H1 (cell line): ENCODE data around the gene PPP3CB. TPM values are rescaled to one million over a fixed set of nuclear protein-coding genes. Genes with fewer than 3 reads are reported as not detected.

Source experiments
- CTCF ChIA-PET: fragments of 300-600 bp; sonication (Branson Sonifier 250); formaldehyde crosslinking; loops from one replicate; lab custom pipeline; 2021; ENCODE audit not compliant: partially characterized antibody; lab: Charles Lee
- POLR2A ChIA-PET: fragments of 300-600 bp; sonication (Branson Sonifier 250); formaldehyde crosslinking; loops from one replicate; lab custom pipeline; 2021; ENCODE audit warnings: inconsistent platforms; ENCODE audit not compliant: partially characterized antibody; lab: Charles Lee
- DNase-seq, 2 experiments: peaks; one replicate each; pipeline versions ENCODE4 v3.0.0 to v3.0.0-alpha.2; 2010 to 2022; ENCODE audit warnings: low spot score in 2 of 2, low read depth in 1 of 2, mixed read lengths in 1 of 2
- FAIRE-seq: peaks from 2 replicates; lab custom pipeline; 2011; peaks lifted over from hg19 to GRCh38; lab: Jason Lieb, UNC
- H2AFZ ChIP-seq: 2 replicates; pipeline ENCODE4 v1.8.1; 2012; ENCODE audit warnings: low read length, inconsistent platforms
- H2AK5ac ChIP-seq: 2 replicates; pipeline ENCODE4 v1.6.1; 2013; ENCODE audit warnings: low read depth, low read length
- H2BK120ac ChIP-seq: replicated peaks from 2 replicates; pipeline ENCODE3; 2013; ENCODE audit warnings: low read depth, low read length, inconsistent platforms
- H2BK12ac ChIP-seq: 2 replicates; pipeline ENCODE4 v1.6.1; 2013; ENCODE audit warnings: low read depth, low read length
- H2BK15ac ChIP-seq: 2 replicates; pipeline ENCODE4 v1.6.1; 2013; ENCODE audit warnings: low read length
- H2BK20ac ChIP-seq: 2 replicates; pipeline ENCODE4 v1.6.1; 2013; ENCODE audit warnings: low read length
- H2BK5ac ChIP-seq: 2 replicates; pipeline ENCODE4 v1.6.1; 2013; ENCODE audit warnings: low read depth, low read length
- H3K14ac ChIP-seq: 2 replicates; pipeline ENCODE4 v1.6.1; 2013; ENCODE audit warnings: inconsistent platforms; ENCODE audit not compliant: insufficient read length
- H3K18ac ChIP-seq: 2 replicates; pipeline ENCODE4 v1.6.1; 2013; ENCODE audit warnings: low read length; ENCODE audit errors: extremely low read depth
- H3K23ac ChIP-seq: 2 replicates; pipeline ENCODE4 v1.6.1; 2013; ENCODE audit warnings: inconsistent platforms; ENCODE audit not compliant: insufficient read length
- H3K23me2 ChIP-seq: 2 replicates; pipeline ENCODE4 v1.6.1; 2013; ENCODE audit warnings: low read depth, low read length
- H3K27ac ChIP-seq: 2 replicates; pipeline ENCODE4 v1.6.1; 2011; ENCODE audit warnings: low read depth, low read length, inconsistent platforms
- H3K27me3 ChIP-seq, 4 experiments: replicated peaks in 1 of 4; 1 replicate in 1 of 4; 2 replicates in 3 of 4; pipeline versions ENCODE4 v1.6.1 to v1.8.1; 2011 to 2013; ENCODE audit warnings: low read length in 3 of 4, mild to moderate bottlenecking in 3 of 4, inconsistent platforms in 2 of 4, mixed read lengths in 2 of 4, moderate library complexity in 1 of 4; ENCODE audit not compliant: control insufficient read depth in 3 of 4, insufficient read depth in 3 of 4; ENCODE audit errors: extremely low read depth in 1 of 4
- H3K36me3 ChIP-seq, 4 experiments: 2 replicates each; pipeline versions ENCODE4 v1.6.1 to v1.8.1; 2011 to 2013; ENCODE audit warnings: mild to moderate bottlenecking in 4 of 4, low read length in 3 of 4, moderate library complexity in 2 of 4, control low read depth in 1 of 4, inconsistent platforms in 1 of 4; ENCODE audit not compliant: insufficient read depth in 4 of 4, control insufficient read depth in 2 of 4
- H3K4ac ChIP-seq: replicated peaks from 2 replicates; pipeline ENCODE3; 2013; ENCODE audit warnings: low read length, low read depth, mixed read lengths, inconsistent platforms; ENCODE audit not compliant: insufficient read length
- H3K4me1 ChIP-seq, 4 experiments: replicated peaks in 1 of 4; 1 replicate in 1 of 4; 2 replicates in 3 of 4; pipeline versions ENCODE4 v1.6.1 to v1.8.1; 2011 to 2013; ENCODE audit warnings: low read length in 3 of 4, inconsistent platforms in 2 of 4, mixed read lengths in 1 of 4; ENCODE audit not compliant: insufficient read depth in 4 of 4, control insufficient read depth in 3 of 4
- H3K4me2 ChIP-seq, 2 experiments: 2 replicates each; pipeline versions ENCODE4 v1.6.1 to v1.8.1; 2011 to 2013; ENCODE audit warnings: low read depth in 2 of 2, low read length in 2 of 2, control low read depth in 1 of 2, inconsistent platforms in 1 of 2, mild to moderate bottlenecking in 1 of 2; ENCODE audit not compliant: insufficient read depth in 1 of 2
- H3K4me3 ChIP-seq, 4 experiments: fragments of 200-600, 300-600 bp in 1 of 4; sonication (generic), shearing (Covaris generic), sonication (Bioruptor Twin) in 1 of 4; 2 replicates each; pipeline versions ENCODE4 v1.5.1 to v1.8.1; 2011 to 2016; ENCODE audit warnings: low read length in 4 of 4, low read depth in 3 of 4, control low read depth in 2 of 4, inconsistent platforms in 2 of 4, mild to moderate bottlenecking in 2 of 4, mixed read lengths in 1 of 4, moderate library complexity in 1 of 4; ENCODE audit not compliant: insufficient read depth in 2 of 4; ENCODE audit errors: extremely low read depth in 1 of 4
- H3K56ac ChIP-seq: replicated peaks from 2 replicates; pipeline ENCODE3; 2013; ENCODE audit warnings: low read depth, mild to moderate bottlenecking, mixed read lengths, low read length, inconsistent platforms; ENCODE audit not compliant: insufficient read length
- H3K79me1 ChIP-seq: 2 replicates; pipeline ENCODE4 v1.6.1; 2013; ENCODE audit warnings: low read depth, low read length, control low read depth
- H3K79me2 ChIP-seq, 2 experiments: 2 replicates each; pipeline versions ENCODE4 v1.6.1 to v1.8.1; 2012 to 2013; ENCODE audit warnings: low read length in 2 of 2, mild to moderate bottlenecking in 2 of 2, inconsistent platforms in 1 of 2; ENCODE audit not compliant: insufficient read depth in 2 of 2, control insufficient read depth in 1 of 2
- H3K9ac ChIP-seq, 4 experiments: replicated peaks in 1 of 4; 1 replicate in 1 of 4; 2 replicates in 3 of 4; pipeline versions ENCODE4 v1.6.1 to v1.8.1; 2011 to 2013; ENCODE audit warnings: low read depth in 3 of 4, low read length in 3 of 4, control low read depth in 2 of 4, mild to moderate bottlenecking in 2 of 4, moderate library complexity in 2 of 4, inconsistent platforms in 1 of 4; ENCODE audit errors: extremely low read depth in 1 of 4
- H3K9me3 ChIP-seq, 2 experiments: 2 replicates each; pipeline versions ENCODE4 v1.6.1 to v1.8.1; 2012 to 2013; ENCODE audit warnings: mild to moderate bottlenecking in 2 of 2, moderate library complexity in 2 of 2, control low read depth in 1 of 2, inconsistent platforms in 1 of 2, low read depth in 1 of 2, low read length in 1 of 2, mixed read lengths in 1 of 2; ENCODE audit not compliant: insufficient read depth in 2 of 2
- H4K20me1 ChIP-seq, 2 experiments: replicated peaks in 1 of 2; 2 replicates each; pipeline versions ENCODE3 to v1.8.1; 2011 to 2013; ENCODE audit warnings: inconsistent platforms in 2 of 2, low read length in 2 of 2, mild to moderate bottlenecking in 1 of 2; ENCODE audit not compliant: insufficient read depth in 2 of 2, control insufficient read depth in 1 of 2
- H4K5ac ChIP-seq: 2 replicates; pipeline ENCODE4 v1.6.1; 2013; ENCODE audit warnings: low read length, low read depth, mixed read lengths, inconsistent platforms; ENCODE audit not compliant: insufficient read length
- H4K8ac ChIP-seq: 2 replicates; pipeline ENCODE4 v1.8.0; 2013; ENCODE audit warnings: mild to moderate bottlenecking, moderate library complexity, low read length, inconsistent platforms; ENCODE audit not compliant: insufficient read depth; ENCODE audit errors: extremely low read depth
- H4K91ac ChIP-seq: replicated peaks from 2 replicates; pipeline ENCODE3; 2013; ENCODE audit warnings: low read length, mixed read lengths, inconsistent platforms; ENCODE audit not compliant: insufficient read length
- BACH1 ChIP-seq: IDR thresholded peaks from 2 replicates; pipeline ENCODE4 v1.6.1; 2012; ENCODE audit warnings: low read length, improper control_type of control experiment
- BCL11A ChIP-seq, 2 experiments: IDR thresholded peaks; one replicate each; pipeline ENCODE4 v1.6.1; 2011; ENCODE audit warnings: low read depth in 2 of 2, low read length in 2 of 2, mild to moderate bottlenecking in 2 of 2
- CREB1 ChIP-seq: IDR thresholded peaks from 2 replicates; pipeline ENCODE4 v1.6.1; 2012; ENCODE audit warnings: inconsistent platforms
- EGR1 ChIP-seq: IDR thresholded peaks from 2 replicates; pipeline ENCODE4 v1.6.1; 2011; ENCODE audit warnings: low read depth, low read length, borderline replicate concordance
- GABPA ChIP-seq: IDR thresholded peaks from 2 replicates; pipeline ENCODE4 v1.6.1; 2011; ENCODE audit warnings: mild to moderate bottlenecking, low read length, moderate library complexity, borderline replicate concordance; ENCODE audit not compliant: insufficient read depth
- GTF2F1 ChIP-seq: IDR thresholded peaks from 2 replicates; pipeline ENCODE4 v1.6.1; 2012; ENCODE audit warnings: low read depth, low read length, improper control_type of control experiment, borderline replicate concordance
- POLR2A ChIP-seq, 2 experiments: IDR thresholded peaks; 1 replicate in 1 of 2; 2 replicates in 1 of 2; pipeline ENCODE4 v1.6.1; 2011; ENCODE audit warnings: low read depth in 2 of 2, low read length in 2 of 2, mild to moderate bottlenecking in 2 of 2; ENCODE audit errors: control extremely low read depth in 1 of 2
- SIRT6 ChIP-seq: IDR thresholded peaks from one replicate; pipeline ENCODE4 v1.7.1; 2012; ENCODE audit warnings: low read length, inconsistent platforms
- TAF7 ChIP-seq: optimal IDR thresholded peaks from 2 replicates; pipeline ENCODE3; 2011; ENCODE audit warnings: low read depth, mild to moderate bottlenecking, inconsistent platforms, low read length, moderate library complexity, borderline replicate concordance
- TCF12 ChIP-seq: IDR thresholded peaks from 2 replicates; pipeline ENCODE4 v1.6.1; 2011; ENCODE audit warnings: low read depth, mild to moderate bottlenecking, low read length
- YY1 ChIP-seq: IDR thresholded peaks from 2 replicates; pipeline ENCODE4 v1.6.1; 2011; ENCODE audit warnings: low read depth, mild to moderate bottlenecking, low read length
- WGBS, 2 experiments: shearing (Covaris generic) in 1 of 2; methylation state at CpG; one replicate each; pipeline versions ENCODE4 v1.1.6 to v1.1.7; 2013 to 2015; ENCODE audit warnings: low lambda C conversion rate in 2 of 2, mixed read lengths in 2 of 2, inconsistent platforms in 1 of 2, low coverage in 1 of 2, missing lambda C conversion rate in 1 of 2; ENCODE audit not compliant: insufficient replicate concordance in 2 of 2, insufficient coverage in 1 of 2, insufficient read length in 1 of 2; ENCODE audit errors: extremely low coverage in 1 of 2, missing lambda C conversion rate in 1 of 2; 5-methylcytosine and 5-hydroxymethylcytosine counted together
- polyA plus RNA-seq, 7 experiments: library from polyadenylated mRNA; depleted of rRNA in 3 of 7; stranded (reverse) in 5 of 7; unstranded in 2 of 7; fragments of >200 nt in 5 of 7; fragments of 200-250 nt in 2 of 7; gene quantifications; 1 replicate in 5 of 7; 2 replicates in 1 of 7; 4 replicates in 1 of 7; pipeline versions ENCODE4 v1.2.1 to v1.2.3, GENCODE V29; 2011 to 2013; ENCODE audit warnings: missing spikeins in 2 of 7, mixed read lengths in 2 of 7
- total RNA-seq: library from RNA; stranded (reverse); fragmentation: NEBNext Ultra II Directional; extraction: Animal tissue kit (Norgen Biotek cat#: 25700); gene quantifications from 2 replicates; pipeline ENCODE4 v1.2.1, GENCODE V29; 2021

The PPP3CB gene
- total and polyA plus RNA-seq, 2 of the 8 experiments (the other 6 are each of a cell fraction or from before 2014, with no cell fraction given): 10.5 to 36.3 TPM

DNA sequence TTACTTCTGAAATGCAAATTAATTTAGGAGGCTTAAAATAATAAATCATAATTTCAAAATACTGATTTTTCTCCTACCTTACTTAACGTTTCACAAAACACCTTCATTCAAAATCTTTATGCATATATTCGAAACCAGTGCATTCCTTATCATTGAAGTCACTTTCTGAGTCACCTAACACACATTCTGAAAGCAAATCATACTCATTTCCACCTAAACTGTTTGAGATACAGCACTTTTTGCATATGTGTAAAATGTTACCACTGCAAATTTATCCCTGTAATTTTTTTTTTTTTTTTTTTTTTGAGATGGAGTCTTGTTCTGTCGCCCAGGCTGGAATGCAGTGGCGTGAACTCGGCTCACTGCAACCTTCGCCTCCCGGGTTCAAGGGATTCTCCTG, 15.7 kb downstream of the PPP3CB start:
- no peak overlapping the region for H2BK15ac ChIP-seq
- CTCF ChIA-PET: interaction anchor here (0.6 kb wide), 1 partner anchor 443 kb away, joined by 4 read pairs; no protein-coding TSS in a partner anchor
- H3K9me3 ChIP-seq: no peaks in the 10 kb centered on the region
- FAIRE-seq (no peak), DNase-seq (no peak)
- H4K20me1 ChIP-seq: no peaks in the 10 kb centered on the region
- H3K14ac ChIP-seq: no peak overlapping the region
- no peak overlapping the region for H3K18ac ChIP-seq
- H3K79me2 ChIP-seq: peaks cover 0 to 12% of the 10 kb centered on the region in 2 experiments; a peak in 2 of 4 replicates
- H2BK12ac ChIP-seq: no peak overlapping the region
- TF ChIP-seq EGR1 (no peak), GTF2F1 (no peak), POLR2A (IDR thresholded peaks at IDR 0.05; ENCODE audit: control extremely low read depth in 1 of 2, low read depth in 2 of 2, low read length in 2 of 2) (no peak), BCL11A (IDR thresholded peaks at IDR 0.05; ENCODE audit: low read depth in 2 of 2, low read length in 2 of 2) (no peak), BACH1 (no peak), SIRT6 (no peak), GABPA (no peak), YY1 (no peak), TAF7 (no peak), CREB1 (no peak), TCF12 (no peak)
- peaks cover 0 to 38% (median 11%) of the 10 kb centered on the region in 4 experiments; a peak in 6 of 8 replicates for H3K36me3 ChIP-seq
- H2AFZ ChIP-seq: no peak overlapping the region
- POLR2A ChIA-PET: interaction anchor here (1.3 kb wide), 1 partner anchor 13 kb away, joined by 3 read pairs; no protein-coding TSS in a partner anchor
- H3K9ac ChIP-seq: no peak overlapping the region
- no peak overlapping the region for H3K23ac ChIP-seq
- no peaks in the 10 kb centered on the region for H3K4me1 ChIP-seq
- no peaks in the 10 kb centered on the region for H3K27me3 ChIP-seq
- no peak overlapping the region for H3K4ac ChIP-seq
- WGBS, 2 experiments: 84 to 100% methylated on average over 2 to 7 of the region's 7 CpGs
- no peak overlapping the region for H3K56ac ChIP-seq
- H2BK120ac ChIP-seq: no peak overlapping the region
- H4K8ac ChIP-seq: no peak overlapping the region
- H3K4me2 ChIP-seq: no peak overlapping the region
- no peak overlapping the region for H2AK5ac ChIP-seq
- H4K91ac ChIP-seq: no peak overlapping the region
- H3K4me3 ChIP-seq: no peak overlapping the region
- H3K79me1 ChIP-seq: no peaks in the 10 kb centered on the region
- H2BK20ac ChIP-seq: no peak overlapping the region
- no peak overlapping the region for H2BK5ac ChIP-seq
- no peaks in the 10 kb centered on the region for H3K23me2 ChIP-seq
- H3K27ac ChIP-seq: no peak overlapping the region
- H4K5ac ChIP-seq: no peak overlapping the region
